HG03575 (cell line): Measurements from ENCODE around the gene ASIC3.

Experiments
- ATAC-seq: cut with Tn5 transposase; IDR thresholded peaks from one replicate; pipeline ENCODE4 v1.9.1; 2021; ENCODE audit not compliant: unreplicated experiment, insufficient number of reproducible peaks, low FRiP score; ENCODE audit errors: extremely low read depth

ASIC3 gene

DNA sequence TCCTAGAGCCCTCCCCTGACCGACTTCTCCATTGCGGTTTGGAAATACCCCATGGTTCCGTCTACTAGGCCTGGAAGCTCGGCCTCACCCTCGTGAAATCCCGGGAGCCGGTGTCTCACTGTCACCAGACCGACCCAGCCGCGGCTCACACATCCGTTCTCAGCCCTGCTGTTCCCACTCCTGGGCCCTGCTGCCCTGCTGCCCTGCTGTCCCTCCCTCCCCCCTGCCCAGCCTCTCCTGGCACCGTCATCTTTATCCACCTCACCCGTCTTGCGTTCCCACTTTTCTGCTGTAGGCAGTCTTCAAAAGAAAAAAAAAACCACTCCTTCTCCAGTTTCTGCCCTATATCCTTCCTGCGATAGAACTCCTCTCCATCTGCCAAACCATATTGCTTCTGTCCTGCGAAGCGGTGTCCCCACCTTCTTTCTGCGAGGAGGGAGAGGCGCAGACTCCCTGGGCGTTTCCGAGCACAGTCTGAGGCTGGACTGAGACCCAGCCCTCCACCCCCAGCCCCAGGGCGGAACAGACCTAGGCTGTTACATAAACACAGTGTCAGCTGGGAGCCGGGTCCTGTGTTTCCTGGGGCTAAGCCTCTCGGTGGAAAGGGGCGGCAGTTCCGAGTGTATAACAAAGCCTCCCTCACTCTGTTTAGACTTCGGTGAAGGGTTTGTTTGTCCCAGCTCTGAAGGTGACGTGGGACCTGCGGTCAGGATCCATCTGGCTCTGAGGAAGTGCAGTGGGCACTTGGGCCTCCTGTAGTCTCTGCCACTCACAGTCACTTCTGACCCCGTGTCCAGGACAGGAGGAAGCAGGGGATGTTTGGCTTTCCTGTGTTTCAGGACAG is 40.7 kb downstream of the ASIC3 start:
- no peak for ATAC-seq

DNA sequence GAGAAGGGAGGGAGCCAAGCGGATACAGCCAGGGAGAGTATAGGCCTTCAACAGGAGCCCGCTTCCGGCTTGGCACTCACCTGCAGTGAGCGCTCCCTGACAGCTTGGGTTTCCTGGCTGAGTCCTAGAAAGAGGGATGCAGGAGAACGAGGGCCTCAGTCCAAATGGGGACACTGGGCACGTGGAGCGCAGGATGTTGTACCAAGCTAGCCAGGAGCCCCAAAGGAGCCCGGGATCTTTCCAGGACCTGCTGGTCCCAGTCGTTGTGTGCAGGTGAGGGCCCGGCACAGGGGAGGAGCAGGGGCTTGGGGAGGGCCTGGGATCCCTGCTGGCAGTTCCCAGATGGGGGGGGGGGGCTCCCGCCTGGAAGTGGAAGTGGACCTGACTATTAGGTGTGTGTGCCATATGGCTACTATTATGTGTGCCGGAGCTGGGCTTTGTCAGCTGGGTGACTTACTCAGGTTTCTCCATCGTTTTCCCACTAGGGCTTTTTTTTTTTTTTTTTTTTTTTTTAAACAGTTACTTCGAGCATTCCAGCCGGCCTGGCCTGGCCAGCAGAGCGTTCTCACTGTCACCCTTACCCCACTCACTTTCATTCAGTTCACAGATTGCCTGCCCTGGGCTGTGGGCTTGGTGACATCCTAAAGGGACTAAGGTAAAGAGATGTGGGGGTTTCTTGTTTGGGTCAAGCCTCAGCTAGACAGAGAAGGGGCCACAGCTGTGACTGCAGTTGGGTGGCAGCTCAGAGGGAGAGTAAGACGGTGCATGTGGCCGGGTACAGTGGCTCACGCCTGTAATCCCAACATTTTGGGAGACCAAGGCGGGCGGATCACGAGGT is 41.8 kb downstream of the ASIC3 start:
- ATAC-seq = no peak

DNA sequence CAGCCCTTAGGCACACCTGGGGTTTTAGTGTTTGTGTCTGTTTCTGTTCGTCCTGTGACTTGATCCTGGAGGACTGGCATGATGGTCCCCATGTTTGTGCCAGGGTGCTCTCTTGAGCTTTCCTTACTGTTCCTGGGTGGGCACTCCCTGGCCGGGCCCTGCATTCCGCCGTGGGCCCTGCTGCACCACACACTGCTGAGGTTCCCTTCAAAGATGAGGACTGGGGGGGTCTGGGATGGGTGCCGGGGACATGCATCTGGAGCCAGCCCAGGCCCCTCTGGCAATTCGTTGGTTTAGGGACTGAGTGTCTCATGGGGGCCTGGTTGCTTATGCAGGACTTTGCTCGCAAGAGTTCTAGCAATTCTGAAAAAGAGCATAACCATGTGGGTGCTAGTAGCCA is 42.7 kb downstream of the ASIC3 start:
- ATAC-seq = no peak

DNA sequence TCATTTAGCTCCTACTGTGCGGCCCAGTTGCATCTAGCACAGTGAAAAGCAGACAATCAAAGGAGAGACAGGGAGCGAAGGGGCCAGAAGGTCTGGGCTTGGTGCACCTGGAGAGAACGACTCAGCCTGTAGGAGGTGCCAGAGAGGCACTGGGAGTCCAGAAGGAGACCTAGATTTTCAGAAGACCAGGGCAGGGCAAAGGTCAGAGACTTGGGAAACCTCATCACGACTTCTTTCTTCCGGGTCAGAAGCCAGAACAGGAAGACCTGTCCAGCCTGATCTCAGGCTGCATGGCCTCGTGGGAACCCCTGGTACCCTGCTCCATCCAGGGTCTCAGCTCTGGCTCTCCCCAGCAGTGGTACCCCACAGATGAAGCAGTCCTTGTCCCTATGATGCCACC is 43.1 kb downstream of the ASIC3 start:
- ATAC-seq = no peak

DNA sequence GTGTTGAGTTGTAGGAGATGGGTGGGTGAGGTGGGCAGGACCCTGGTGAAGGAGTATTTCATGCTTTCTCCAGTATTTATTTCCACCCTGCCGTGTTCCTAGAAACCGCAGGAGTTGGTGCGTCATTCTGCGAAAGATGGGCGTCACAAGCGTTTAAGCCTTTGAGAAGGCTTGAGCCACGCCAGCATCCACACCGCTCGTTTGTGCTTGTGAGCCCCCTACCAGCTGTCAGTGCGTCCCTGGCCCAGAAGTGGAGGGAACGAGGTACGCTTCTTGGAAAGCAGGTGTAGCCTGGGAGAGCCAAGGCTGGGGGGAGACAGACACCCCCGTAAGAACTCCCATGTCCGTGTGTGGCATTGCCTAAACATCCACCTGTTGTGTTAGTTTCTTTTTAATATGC is 43.7 kb downstream of the ASIC3 start:
- ATAC-seq = no peak

DNA sequence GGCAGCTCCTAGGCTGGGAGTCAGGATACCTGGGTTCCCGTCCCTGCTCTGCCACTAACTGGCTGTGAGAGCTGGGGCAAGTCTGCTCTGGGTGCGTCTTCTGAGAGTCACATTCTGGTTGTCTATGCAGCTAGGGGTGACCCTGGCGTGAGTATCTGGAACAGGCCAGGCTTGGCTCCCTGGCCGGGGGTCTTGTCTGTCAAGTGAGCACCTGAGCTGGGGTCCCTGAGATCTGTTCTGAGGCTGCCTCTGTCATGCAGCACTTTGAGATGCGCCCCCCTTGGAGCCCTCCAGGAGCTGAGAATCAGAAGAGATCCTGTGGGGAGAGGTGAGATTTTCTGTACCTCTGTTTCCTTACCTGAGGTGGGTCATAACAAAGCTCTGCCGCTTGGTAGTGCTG is 45.4 kb downstream of the ASIC3 start:
- ATAC-seq = no peak

DNA sequence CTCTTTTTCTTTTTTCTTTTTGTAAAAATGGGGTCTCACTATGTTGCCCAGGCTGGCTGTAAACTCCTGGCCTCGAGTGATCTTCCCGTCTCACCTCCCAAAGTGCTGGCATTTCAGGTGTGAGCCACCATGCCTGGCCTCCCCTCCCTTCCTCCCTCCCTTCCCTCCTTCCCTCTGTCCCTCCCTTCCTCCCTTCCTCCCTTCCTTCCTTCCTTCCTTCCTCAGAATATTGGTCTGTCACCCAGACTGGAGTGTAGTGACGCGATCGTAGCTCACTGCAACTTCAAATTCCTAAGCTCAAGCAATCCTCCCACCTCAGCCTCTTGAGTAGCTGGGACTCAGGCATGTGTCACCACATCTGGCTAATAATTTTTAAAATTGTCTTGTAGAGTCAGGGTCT is 46.3 kb downstream of the ASIC3 start:
- ATAC-seq = no peak

DNA sequence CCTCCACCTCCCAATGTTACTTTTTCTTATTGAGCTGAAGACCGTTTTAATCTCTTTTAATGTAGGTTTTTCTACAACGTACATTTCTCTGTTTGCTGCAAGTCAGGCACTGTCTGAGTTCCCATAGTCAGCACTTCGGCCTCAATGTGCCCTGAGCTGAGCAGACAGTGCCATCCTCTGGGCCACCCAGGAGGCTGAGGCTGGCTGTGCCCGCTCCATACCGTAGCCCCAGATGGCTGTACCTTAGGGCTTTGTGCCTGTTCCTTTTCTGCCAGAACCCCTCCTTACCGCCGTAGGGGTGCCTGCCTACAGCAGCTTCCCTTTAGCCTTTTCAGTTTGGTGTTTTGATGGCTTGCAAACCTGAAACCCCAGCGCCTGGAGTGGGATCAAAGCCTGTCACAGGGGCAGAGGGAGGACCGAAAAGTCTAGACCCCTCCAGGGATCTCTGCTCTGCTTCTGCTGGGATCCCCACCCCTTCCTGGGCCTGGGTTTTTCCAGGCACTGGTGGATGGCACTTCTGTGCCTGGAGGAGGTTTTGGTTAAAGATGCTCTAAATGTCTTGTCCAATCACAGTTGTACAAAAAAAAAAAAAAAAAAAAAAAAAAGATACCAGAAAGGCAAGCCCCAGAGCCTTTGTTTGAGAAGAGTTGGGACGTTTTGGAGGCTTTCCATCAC is 46.9 kb downstream of the ASIC3 start:
- ATAC-seq = no peak

DNA sequence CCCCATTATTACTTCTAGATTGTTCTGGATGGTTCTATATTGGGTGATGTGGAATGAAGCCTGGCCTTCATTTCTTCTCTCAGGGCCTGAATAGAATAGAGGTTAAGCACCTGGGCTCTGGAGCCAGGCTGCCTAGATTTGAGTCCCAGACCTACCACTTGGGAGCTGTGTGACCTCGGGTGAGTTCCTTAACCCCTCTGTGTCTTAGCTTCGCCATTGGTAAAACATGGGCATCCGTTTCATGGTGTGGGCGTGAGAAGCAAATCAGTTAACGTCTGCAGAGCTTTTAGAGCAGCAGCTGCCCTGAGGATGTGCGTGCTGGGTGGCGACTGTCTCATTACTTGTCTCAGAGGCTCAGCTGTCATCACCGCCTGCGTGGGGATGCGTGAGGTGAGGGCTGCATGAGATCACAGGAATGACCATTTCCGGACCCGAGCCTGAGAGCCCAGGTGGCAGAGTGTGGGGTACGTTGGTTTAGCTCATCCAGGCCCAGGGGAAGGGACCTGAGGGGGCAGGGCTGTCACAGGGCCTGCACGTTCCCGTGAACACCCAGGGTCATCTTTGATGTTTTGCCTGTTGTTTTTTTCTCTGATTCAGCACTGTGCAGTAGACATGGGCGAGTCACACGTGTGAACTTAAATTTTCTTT is 47.6 kb downstream of the ASIC3 start:
- no peak for ATAC-seq

DNA sequence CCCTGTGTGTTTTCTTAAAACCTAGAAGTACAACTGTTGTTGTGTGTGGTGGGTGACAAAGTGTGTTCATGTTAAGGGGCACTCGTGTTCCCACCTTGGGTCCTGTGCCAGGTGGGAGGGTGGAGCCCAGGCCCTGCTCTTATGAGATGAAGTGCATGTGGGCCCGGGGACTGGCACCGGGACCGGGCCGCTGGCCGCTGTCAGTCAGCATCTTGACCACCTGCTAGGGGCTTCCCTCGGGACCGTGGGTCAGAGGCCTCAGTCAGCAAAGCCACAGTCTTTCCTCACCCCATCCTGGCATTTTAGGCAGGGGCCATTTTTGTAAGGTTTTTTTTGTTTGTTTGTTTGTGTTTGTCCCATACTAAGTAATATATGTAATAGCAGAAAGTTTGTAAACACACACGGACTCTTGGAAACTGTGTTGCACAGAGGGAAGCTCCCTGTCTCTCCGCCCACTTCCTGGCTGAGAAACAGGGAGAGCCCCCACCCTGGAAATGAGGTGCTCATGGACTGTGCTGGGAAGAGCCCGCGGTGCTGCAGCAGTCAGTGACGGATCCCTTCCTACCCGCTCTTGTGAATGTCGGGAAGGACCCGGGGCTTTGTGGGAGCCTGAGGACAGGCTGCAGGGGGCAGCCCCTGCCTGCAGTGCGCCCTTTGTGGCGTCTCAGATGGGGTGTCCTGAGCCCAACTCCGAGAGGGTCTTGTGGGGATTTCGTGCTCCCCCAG is 51.3 kb downstream of the ASIC3 start:
- ATAC-seq = no peak

DNA sequence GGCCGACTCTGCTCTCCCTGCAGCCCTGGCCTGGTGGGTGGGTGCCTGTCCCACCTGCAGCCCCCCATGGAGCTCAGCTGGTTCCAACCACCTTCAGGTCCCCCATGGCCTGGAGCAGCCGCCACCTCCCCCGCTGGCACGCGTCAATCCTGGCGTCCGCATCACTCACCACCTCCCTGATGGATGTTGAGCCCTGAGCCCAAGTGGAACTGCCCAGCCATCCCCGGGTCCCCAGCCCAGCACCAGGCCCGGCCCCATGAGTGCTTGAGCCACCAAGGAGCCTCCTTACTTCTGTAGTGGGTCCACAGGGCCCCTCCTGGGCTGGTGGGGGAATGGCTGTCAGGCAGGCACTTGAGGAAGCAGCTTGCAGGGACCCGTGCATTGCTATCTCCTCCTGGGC is 52.6 kb downstream of the ASIC3 start:
- ATAC-seq = no peak

DNA sequence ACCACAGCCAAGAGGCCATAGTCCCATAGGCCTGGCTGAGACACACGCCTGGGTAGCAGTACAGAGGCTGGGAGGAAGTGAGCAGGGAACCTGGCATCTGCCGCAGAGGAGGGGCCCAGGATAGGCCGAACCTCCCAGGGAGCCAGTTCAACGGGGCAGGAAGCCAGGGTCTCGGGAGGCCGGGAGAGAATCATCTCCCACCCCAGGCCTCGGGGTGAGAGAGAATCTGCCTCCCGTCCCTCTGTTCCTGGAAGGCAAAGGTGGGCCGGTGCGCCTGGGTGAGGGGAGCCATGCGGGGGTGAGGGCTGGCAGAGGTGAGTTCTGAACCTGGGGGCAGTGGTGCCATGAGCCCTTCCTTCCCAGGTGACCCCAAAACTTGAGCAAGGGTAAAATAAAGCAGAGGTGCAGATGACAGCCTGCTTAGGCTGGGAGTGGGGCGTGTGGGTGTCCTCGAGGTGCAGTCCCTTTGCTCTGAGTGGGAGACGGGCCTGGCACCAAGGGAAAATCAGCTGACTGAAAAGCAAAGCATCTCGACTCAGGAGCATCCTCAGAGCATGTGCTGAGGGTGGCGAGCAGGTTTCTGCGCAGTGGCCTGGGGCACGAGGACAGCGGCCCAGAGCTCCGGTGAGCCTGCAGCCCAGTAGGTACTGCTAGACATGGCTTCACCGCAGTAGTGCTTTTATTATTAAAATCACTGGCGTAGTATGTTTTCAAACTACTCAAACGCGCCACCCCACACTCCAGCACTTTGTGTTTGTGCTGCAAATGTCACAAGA is 53.5 kb downstream of the ASIC3 start:
- ATAC-seq = no peak
